NCI-H1694 treated with DMSO at 0.1 percent for 48 hours (cell line): ENCODE data around the gene KIF5B.
"Not testable (repeated sequence)": the region's sequence is repeated elsewhere in the genome, so short reads cannot be mapped to it uniquely, and the experiment has no call there.

ENCODE experiments used
- DNase-seq: peaks from one replicate; lab custom pipeline; 2025; lab: John Stamatoyannopoulos, UW

The KIF5B gene

GRCh38 chr10:32007026-32007425, 49.2 kb downstream of the KIF5B start:
- no peak for DNase-seq

GRCh38 chr10:32005050-32005449, 51.2 kb downstream of the KIF5B start:
- DNase-seq = peak; percentile 46

- no peak for DNase-seq
These were observed 52.0 kb downstream of the KIF5B start for GRCh38 chr10:32004161-32004591.

DNA sequence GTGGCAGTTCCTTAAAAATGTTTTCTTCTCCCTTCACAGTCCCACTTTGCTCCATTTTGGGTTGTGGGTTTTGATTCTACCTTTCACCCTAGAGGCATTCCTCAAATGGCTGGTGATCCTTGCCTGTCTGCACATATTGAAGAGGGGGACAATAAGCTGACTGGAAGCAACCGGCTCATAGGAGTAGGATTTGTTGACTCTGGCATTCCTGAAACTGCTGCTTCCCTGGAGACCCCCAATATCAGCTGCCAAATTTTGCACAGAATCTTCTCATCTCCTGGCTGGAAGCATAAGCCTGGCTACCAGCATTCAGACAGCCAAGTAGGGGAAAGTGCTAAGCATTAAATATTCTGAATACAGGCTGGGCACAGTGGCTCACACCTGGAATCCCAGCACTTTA, 53.7 kb downstream of the KIF5B start:
- DNase-seq = no peak

- no peak for DNase-seq
These were observed 55.3 kb downstream of the KIF5B start for GRCh38 chr10:32000937-32001336.

- DNase-seq = no peak
These were observed 56.4 kb downstream of the KIF5B start for GRCh38 chr10:31999836-32000235.

DNA sequence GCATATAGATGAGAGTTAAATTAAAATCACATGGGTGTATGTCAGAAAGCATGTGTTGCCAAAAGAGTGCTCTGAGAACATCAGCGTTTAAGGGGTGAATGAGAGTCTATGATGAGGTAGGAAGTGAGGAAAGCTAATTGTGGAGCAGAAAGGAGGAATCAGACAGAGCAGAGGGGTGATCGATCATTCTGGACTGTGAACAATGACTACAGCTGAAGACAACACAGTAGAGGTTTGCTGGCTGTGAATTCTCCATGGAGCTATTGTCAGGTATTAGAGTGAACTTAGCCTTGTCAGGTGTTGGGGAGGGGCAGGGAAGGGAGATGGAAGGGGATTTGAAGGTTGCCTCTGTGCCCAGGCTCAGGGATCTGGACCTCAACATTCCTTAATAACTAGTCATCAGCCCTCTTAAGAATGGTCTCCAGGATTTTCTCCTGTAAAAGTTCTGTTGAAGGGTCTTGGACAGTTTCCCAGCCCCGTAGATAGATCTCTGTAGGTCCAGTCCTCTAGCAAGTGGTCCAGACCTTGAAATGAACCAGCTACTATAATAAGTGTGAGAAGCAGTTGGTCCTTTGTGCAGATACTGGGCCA, 57.1 kb downstream of the KIF5B start:
- DNase-seq = no peak

DNA sequence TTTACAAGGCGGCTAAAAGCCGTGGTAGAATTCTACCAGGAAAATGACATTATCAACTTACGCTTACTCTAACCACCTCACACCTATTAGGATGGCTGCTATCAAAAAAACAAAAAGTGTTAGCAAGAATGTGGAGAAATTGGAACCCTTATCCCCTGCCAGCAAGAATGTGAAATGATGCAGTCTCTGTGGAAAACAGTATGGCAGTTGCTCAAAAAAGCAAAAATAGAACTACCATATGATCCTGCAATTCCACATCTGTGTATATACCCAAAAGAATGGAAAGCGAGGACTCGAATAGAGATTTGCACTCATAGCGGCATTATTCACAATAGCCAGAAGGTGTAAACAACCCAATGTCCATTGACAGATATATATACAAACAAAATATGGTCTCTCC, 61.3 kb downstream of the KIF5B start:
- no peak for DNase-seq

- no peak for DNase-seq
These were observed 65.3 kb downstream of the KIF5B start for GRCh38 chr10:31990937-31991336.

- not testable (repeated sequence) for DNase-seq
These were observed 68.4 kb downstream of the KIF5B start for GRCh38 chr10:31987786-31988185.

DNA sequence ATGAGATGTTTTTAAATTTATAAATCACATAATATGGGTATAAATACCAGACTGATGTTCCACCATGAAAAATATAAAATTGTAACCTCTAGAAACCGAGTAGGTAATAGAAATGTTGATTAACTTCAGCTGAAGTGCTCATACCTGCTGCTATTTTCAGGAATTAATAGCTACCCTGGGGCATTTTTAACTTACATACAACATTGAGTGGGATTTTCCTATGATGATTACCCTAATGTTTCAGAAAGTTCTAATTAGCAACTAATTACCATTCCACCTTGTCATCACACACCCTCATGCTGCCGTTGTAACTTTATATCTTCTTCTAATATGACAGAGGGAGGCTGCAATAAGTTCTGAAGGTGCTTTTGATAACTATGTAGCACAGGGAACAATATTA, 74.1 kb downstream of the KIF5B start:
- DNase-seq = no peak

DNA sequence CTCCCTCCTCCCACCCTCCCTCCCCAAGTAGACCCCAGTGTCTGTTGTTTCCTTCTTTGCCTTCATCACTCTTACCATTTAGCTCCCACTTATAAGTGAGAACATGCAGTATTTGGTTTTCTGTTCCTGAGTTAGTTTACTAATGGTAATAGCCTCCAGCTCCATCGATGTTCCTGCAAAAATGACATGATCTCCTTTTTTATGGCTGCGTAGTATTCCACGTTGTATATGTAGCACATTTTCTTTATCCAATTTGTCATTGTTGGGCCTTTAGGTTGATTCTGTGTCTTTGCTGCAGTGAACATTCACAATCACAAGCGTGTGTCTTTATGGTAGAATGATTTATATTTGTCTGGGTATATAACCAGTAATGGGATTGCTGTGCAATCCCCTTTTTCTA, 75.8 kb downstream of the KIF5B start:
- DNase-seq = no peak

DNA sequence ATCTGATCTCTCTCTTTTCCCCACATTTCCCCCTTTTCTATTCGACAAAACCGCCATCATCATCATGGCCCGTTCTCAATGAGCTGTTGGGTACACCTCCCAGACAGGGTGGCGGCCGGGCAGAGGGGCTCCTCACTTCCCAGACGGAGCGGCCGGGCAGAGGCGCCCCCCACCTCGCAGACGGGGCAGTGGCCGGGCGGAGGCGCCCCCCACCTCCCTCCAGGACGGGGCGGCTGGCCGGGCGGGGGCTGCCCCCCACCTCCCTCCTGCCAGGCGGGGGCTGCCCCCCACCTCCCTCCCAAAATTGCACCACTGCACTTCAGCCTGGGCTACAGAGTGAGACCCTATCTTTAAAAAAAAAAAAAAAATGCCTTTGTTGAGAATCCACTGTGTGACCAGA, 77.2 kb downstream of the KIF5B start:
- not testable (repeated sequence) for DNase-seq

DNA sequence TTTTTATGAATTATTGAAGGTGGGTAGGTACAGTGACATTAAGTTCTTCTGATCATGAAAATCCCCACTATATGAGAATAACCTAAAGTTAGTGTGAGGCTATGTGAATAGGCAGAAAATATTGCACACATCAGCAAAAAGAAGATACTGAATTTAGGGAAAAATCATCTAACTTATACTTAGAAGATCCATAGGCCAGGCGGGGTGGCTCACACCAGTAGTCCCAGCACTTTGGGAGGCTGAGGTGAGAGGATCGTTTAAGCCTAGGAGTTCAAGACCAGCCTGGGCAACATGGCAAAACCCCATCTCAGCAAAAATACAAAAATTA, 78.1 kb downstream of the KIF5B start:
- no peak for DNase-seq

DNA sequence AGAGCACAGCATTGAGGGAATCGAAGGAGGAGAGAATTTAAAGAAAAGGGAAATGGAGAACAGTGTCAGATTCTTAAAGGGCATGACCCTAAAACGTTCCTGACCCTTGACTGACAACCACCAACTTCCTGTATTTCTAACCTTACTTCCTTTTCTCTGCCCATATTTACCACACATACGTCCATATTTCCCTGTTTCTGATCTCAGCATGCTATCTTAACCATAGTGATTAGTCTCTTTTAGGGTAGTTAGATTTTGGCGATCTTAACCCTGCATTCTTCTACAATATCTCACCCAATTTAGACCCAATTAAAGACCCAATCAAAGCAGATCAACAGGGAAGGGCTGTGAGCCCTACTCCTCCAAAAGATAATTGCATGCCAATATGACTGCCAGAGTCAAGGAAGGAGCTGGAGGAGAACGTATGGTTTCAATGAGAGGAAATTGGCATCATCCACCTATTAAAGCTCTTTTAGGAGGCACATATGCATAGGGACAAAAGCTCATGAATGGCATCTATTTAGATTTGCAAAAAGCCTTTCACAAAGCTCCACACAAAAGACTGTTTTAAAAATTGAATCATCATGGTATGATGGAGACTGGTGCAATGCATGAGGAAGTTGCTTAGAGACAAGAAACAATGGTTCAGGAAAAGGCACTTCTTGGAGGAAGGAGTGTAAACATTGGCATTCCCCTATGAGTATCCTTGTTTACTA, 78.6 kb downstream of the KIF5B start:
- no peak for DNase-seq

DNA sequence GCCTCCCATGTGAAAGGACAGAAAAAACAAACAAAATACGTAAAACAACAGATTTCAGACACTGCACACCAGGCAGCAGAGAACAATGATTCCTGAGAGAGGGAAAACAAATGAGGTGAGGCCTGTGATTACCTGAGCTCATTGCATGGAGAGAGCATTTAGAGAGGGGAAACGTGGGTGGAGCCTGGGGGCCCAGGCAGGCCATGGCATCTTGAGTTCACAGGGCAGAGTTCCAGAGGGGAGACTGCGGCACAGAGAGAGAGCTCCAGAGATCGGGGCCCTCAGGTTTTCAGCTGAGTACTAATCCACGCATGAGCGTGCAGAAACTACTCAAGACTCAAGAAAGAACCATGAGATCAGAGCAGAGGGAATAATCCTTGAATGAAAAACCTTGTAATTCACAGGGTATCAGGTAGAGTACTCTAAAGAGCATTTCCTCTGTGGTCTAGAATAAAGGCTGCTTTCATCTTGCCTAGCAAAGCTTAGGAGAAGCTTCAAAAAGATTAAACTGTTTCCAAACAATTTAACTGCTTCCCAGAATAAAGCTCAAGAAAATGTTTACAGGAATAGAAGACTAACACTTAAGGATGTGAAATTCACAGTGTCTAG, 81.0 kb downstream of the KIF5B start:
- DNase-seq = no peak

- DNase-seq = no peak
These were observed 81.6 kb downstream of the KIF5B start for GRCh38 chr10:31974434-31975124.

- DNase-seq = no peak
These were observed 83.6 kb downstream of the KIF5B start for GRCh38 chr10:31972519-31973041.

DNA sequence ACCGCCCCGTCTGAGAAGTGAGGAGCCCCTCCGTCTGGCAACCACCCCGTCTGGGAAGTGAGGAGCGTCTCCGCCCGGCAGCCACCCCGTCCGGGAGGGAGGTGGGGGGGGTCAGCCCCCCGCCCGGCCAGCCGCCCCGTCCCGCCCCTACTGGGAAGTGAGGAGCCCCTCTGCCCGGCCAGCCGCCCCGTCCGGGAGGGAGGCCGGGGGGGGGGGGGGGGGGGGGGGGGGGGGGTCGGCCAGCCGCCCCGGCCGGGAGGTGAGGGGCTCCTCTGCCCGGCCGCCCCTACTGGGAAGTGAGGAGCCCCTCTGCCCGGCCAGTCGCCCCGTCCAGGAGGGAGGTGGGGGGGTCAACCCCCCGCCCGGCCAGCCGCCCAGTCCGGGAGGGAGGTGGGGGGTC, 86.4 kb downstream of the KIF5B start:
- DNase-seq = not testable (repeated sequence)

- no peak for DNase-seq
These were observed 92.6 kb downstream of the KIF5B start for GRCh38 chr10:31963589-31963980.

- no peak for DNase-seq
These were observed 93.2 kb downstream of the KIF5B start for GRCh38 chr10:31962826-31963588.
